ENCODE measurements around the gene OPN1MW. TPM values are rescaled to one million over a fixed set of nuclear protein-coding genes. Genes with fewer than 3 reads are reported as not detected.
"Not testable (repeated sequence)": the region's sequence is repeated elsewhere in the genome, so short reads cannot be mapped to it uniquely, and the experiment has no call there.

Gene OPN1MW
- total RNA-seq, 2 experiments from 2014 or later: not detected

- H3K27me3 Mint-ChIP-seq; H3K27ac Mint-ChIP-seq; H3K9me3 Mint-ChIP-seq; H3K4me3 Mint-ChIP-seq; POLR2A ChIA-PET; H3K4me1 Mint-ChIP-seq; H3K36me3 Mint-ChIP-seq; ATAC-seq (ENCODE audit: low read depth); DNase-seq: not testable (repeated sequence)
Observed at GRCh38 chrX:154164902-154165301, 17.5 kb upstream of the OPN1MW start.

DNA sequence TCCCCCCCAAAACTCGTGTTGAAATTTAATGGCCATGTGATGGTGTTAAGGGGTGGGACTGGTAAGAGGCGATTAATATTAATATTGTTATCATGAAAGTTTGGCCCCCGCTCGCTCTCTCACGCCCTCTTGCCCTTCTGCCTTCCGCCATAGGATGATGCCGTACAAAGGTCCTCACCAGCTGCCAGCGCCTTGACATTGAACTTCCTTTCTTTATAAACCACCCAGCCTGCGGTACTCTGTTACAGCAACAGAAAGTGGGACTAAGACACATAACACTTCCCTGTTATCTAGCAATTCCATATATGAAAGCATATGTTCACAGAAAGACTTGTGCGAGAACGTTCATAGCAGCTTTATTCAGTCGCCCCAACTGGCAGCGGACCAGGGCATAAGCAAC, 14.0 kb upstream of the OPN1MW start:
- DNase-seq; H3K36me3 Mint-ChIP-seq; H3K9me3 Mint-ChIP-seq; H3K27me3 Mint-ChIP-seq; ATAC-seq (ENCODE audit: low read depth); H3K4me1 Mint-ChIP-seq; H3K4me3 Mint-ChIP-seq; H3K27ac Mint-ChIP-seq; POLR2A ChIA-PET: not testable (repeated sequence)

- H3K27me3 Mint-ChIP-seq, H3K36me3 Mint-ChIP-seq, H3K4me1 Mint-ChIP-seq, H3K27ac Mint-ChIP-seq, H3K9me3 Mint-ChIP-seq, DNase-seq, H3K4me3 Mint-ChIP-seq, POLR2A ChIA-PET: not testable (repeated sequence)
- ATAC-seq (ENCODE audit: low read depth): peak; percentile 99
Observed at GRCh38 chrX:154172535-154172943, 9.9 kb upstream of the OPN1MW start.

DNA sequence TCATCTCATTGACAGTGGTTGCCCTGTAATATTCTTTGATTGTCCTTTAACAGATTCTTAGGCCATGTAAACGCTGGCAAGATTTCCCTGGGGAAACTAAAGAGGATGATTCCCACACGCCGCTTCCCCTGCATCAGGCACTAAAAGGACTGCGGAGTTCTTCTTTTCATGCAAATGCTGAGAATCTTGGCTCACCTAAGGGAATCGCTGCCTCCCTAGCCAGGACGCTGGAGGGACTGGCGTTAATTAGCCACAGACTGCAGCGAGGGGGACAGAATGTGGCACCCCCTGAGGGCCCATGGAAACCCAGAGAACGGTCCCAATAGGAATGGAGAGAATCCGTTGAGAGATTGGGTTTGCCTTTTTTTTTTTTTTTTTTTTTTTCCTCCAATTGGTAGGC, 8.0 kb upstream of the OPN1MW start:
- POLR2A ChIA-PET; H3K27ac Mint-ChIP-seq; DNase-seq; H3K36me3 Mint-ChIP-seq; H3K4me1 Mint-ChIP-seq; H3K9me3 Mint-ChIP-seq; H3K4me3 Mint-ChIP-seq; H3K27me3 Mint-ChIP-seq; ATAC-seq (ENCODE audit: low read depth): not testable (repeated sequence)

DNA sequence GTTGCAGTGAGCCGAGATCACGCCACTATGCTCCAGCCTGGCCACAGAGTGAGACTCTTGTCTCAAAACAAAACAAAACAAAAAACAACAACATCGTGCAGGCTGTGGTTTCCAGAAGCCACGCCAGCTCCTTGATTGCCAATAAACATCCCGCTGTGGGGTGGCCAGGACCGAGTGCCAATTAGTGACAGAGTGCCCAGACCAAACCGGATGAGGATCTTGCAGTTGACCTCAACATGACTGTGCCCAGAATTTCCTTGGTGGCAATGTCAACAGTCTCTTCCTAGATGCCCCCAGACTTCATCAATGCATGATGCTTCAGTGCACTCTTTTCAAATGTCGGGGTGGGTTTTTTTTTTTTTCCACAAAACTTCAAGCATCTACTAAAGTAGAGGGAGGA, 1.4 kb downstream of the OPN1MW start:
- H3K4me3 Mint-ChIP-seq; ATAC-seq (ENCODE audit: low read depth); POLR2A ChIA-PET; H3K36me3 Mint-ChIP-seq; H3K4me1 Mint-ChIP-seq; DNase-seq; H3K9me3 Mint-ChIP-seq; H3K27me3 Mint-ChIP-seq; H3K27ac Mint-ChIP-seq: not testable (repeated sequence)

DNA sequence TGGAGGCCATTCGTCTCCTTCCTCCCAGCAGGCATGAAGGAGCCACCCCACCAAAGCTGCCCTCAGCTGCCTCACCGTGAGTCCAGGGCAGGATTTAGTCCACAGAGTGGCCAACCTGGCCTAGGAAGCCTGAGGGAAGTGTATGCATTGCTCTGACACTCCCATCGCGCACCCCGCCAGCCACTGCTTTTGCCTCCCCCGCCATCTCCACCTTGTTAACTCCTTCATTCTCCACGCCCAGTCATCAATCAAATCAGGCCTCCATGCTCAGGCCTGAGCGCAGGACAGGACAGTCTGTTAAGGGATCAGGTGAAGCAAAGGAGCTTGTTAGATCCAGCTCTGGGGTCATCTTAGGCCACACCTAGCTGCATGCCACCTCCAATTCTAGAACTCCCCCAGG, 10.4 kb downstream of the OPN1MW start:
- H3K4me1 Mint-ChIP-seq; H3K4me3 Mint-ChIP-seq; ATAC-seq (ENCODE audit: low read depth); H3K27ac Mint-ChIP-seq; POLR2A ChIA-PET; H3K27me3 Mint-ChIP-seq; DNase-seq; H3K36me3 Mint-ChIP-seq; H3K9me3 Mint-ChIP-seq: not testable (repeated sequence)

GRCh38 chrX:154194316-154194715, 11.9 kb downstream of the OPN1MW start:
- H3K4me3 Mint-ChIP-seq: not testable (repeated sequence)

GRCh38 chrX:154196466-154196865, 14.1 kb downstream of the OPN1MW start:
- H3K4me1 Mint-ChIP-seq; ATAC-seq (ENCODE audit: low read depth); H3K36me3 Mint-ChIP-seq; POLR2A ChIA-PET; H3K27me3 Mint-ChIP-seq; DNase-seq; H3K27ac Mint-ChIP-seq; H3K9me3 Mint-ChIP-seq; H3K4me3 Mint-ChIP-seq: not testable (repeated sequence)

More at GRCh38 chrX:154194316-154194715, 11.9 kb downstream of the OPN1MW start:
- H3K27ac Mint-ChIP-seq; ATAC-seq (ENCODE audit: low read depth); H3K36me3 Mint-ChIP-seq; H3K4me1 Mint-ChIP-seq; H3K27me3 Mint-ChIP-seq; POLR2A ChIA-PET; H3K9me3 Mint-ChIP-seq; DNase-seq: not testable (repeated sequence)

DNA sequence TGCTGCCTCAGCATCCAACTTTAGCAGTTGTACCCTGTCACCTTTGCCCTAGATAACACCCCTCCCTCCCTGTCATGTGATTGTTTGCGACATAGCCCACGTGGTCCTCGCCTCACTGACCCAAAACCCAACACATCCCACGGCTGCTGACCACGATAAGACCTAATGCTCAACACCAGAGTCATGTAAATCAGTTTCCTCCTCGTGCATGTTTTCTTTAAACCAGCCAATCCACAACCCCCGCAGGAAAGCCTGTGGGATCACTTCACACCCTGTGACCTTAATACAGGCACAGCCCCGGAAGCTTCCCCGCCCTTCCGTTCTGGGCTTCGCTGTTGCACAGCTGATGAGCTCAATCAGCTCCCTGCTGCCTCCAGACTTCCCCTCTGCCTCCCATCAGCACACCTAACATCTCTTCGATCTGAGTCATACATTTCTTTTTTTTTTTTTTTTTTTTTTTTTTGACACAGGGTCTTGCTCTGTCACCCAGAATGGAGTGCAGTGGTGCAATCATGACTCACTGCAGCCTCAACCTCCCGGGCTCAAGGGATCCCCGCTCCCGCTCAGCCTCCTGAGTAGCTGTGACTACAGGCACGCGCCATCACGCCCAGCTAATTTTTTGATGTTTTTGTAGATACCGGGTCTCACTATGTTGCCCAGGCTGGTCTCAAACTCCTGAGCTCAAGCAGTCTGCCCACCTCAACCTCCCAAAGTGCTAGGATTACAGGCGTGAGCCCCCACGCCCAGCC, 27.4 kb downstream of the OPN1MW start:
- H3K4me3 Mint-ChIP-seq, H3K27me3 Mint-ChIP-seq, H3K27ac Mint-ChIP-seq, DNase-seq, H3K4me1 Mint-ChIP-seq, H3K36me3 Mint-ChIP-seq, H3K9me3 Mint-ChIP-seq, POLR2A ChIA-PET: not testable (repeated sequence)
- peak; percentile 99 for ATAC-seq (ENCODE audit: low read depth)

GRCh38 chrX:154211057-154211456, 28.7 kb downstream of the OPN1MW start:
- not testable (repeated sequence) for DNase-seq, H3K27ac Mint-ChIP-seq, H3K4me1 Mint-ChIP-seq

DNA sequence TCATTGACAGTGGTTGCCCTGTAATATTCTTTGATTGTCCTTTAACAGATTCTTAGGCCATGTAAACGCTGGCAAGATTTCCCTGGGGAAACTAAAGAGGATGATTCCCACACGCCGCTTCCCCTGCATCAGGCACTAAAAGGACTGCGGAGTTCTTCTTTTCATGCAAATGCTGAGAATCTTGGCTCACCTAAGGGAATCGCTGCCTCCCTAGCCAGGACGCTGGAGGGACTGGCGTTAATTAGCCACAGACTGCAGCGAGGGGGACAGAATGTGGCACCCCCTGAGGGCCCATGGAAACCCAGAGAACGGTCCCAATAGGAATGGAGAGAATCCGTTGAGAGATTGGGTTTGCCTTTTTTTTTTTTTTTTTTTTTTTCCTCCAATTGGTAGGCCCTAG, 29.1 kb downstream of the OPN1MW start:
- H3K4me1 Mint-ChIP-seq; H3K9me3 Mint-ChIP-seq; POLR2A ChIA-PET; H3K36me3 Mint-ChIP-seq; H3K4me3 Mint-ChIP-seq; DNase-seq; H3K27ac Mint-ChIP-seq; ATAC-seq (ENCODE audit: low read depth); H3K27me3 Mint-ChIP-seq: not testable (repeated sequence)

More at GRCh38 chrX:154211057-154211456, 28.7 kb downstream of the OPN1MW start:
- H3K4me3 Mint-ChIP-seq; H3K9me3 Mint-ChIP-seq; H3K36me3 Mint-ChIP-seq; POLR2A ChIA-PET; ATAC-seq (ENCODE audit: low read depth); H3K27me3 Mint-ChIP-seq: not testable (repeated sequence)

- H3K4me1 Mint-ChIP-seq; H3K27me3 Mint-ChIP-seq; H3K4me3 Mint-ChIP-seq; DNase-seq; H3K9me3 Mint-ChIP-seq; H3K27ac Mint-ChIP-seq; ATAC-seq (ENCODE audit: low read depth); POLR2A ChIA-PET; H3K36me3 Mint-ChIP-seq: not testable (repeated sequence)
Observed at GRCh38 chrX:154219456-154219855, 37.1 kb downstream of the OPN1MW start, which contains the start of gene OPN1MW2. Gene OPN1MW2, plus strand, starts transcription at chrX:154219756. Its CDS starts 60 bp downstream, at chrX:154219816.

DNA sequence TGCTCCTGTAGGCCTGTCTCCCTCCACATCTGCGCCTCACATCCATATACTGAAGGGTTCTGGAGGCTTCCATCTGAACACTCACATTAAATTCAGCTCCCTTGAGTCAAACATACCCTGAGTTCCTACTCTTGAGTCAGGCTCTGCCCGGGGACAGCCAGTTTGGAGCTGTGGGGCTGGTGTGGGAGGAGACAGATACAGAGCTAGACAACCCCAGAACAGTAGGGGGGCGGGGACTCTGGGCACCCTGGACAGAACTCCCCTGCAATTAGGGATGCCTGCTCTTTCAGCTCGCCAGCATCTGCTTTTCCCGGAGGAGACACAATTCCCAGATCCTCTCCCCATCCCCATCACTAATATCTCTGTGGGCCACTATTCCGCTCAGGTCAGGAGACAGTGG, 42.9 kb downstream of the OPN1MW start:
- H3K4me1 Mint-ChIP-seq; ATAC-seq (ENCODE audit: low read depth); H3K27ac Mint-ChIP-seq; H3K9me3 Mint-ChIP-seq; H3K36me3 Mint-ChIP-seq; POLR2A ChIA-PET; H3K4me3 Mint-ChIP-seq; DNase-seq; H3K27me3 Mint-ChIP-seq: not testable (repeated sequence)

DNA sequence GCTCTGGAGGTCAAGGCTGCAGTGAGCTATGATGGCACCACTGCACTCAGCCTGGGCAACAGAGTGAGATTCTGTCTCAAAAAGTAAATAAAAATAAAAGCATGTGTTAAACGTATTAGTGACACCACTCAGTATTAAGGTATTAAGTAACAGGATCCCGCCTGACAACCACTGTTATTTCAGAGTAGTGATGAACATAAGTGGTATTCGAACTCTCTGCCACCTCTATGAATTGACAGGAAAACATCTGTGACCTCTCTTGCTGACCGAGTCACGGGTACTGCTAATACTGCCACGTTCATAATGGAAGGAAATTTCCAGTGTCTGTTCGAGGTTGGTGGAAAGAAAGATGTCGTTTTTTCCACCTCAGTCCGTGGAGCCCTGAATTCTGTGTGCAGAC, 44.3 kb downstream of the OPN1MW start:
- H3K36me3 Mint-ChIP-seq; H3K4me3 Mint-ChIP-seq; POLR2A ChIA-PET; H3K4me1 Mint-ChIP-seq; H3K9me3 Mint-ChIP-seq; DNase-seq; ATAC-seq (ENCODE audit: low read depth); H3K27ac Mint-ChIP-seq; H3K27me3 Mint-ChIP-seq: not testable (repeated sequence)

All from activated naive CD8-positive, alpha-beta T cell treated with anti-CD3 and anti-CD28 coated beads, Interleukin-2, amount 10 ng/mL, durations not matched to agents 7 days and 5 days (primary cell).